ENCODE measurements around the gene NR3C1. TPM values are rescaled to one million over a fixed set of nuclear protein-coding genes. Genes with fewer than 3 reads are reported as not detected.

The NR3C1 gene
- total and polyA plus RNA-seq, 7 experiments from 2014 or later, result 68.0 to 140 (median 100.0) TPM

- Mint-ChIP-seq H3K4me3 (peak overlapping the region; percentile 86 to 97 (median 94)), H3K27ac (peak overlapping the region; percentile 66 to 98 (median 88)), H3K4me1 (peaks cover 38 to 63% (median 58%) of the 10 kb centered on the region in 7 donors), H3K9me3 (peaks cover 0 to 3% (median 0%) of the 10 kb centered on the region in 11 donors), H3K36me3 (peaks cover 4 to 36% (median 23%) of the 10 kb centered on the region in 5 donors), H3K27me3 (peaks cover 0 to 2% (median 0%) of the 10 kb centered on the region in 5 donors)
- intact Hi-C loops (cut with micrococcal nuclease), result loop anchor here (1.0 to 10.0 kb wide), 11 partner anchors 13 to 1787 kb away; partner anchors contain the start of gene DIAPH1 (in 1 of the 2)
- no peak for ATAC-seq
- ChIA-PET POLR2A (interaction anchor here (0.7 to 1.9 kb wide), 7 partner anchors 9 to 47 kb away, joined by 3 to 8 read pairs (median 4); no protein-coding TSS in a partner anchor), CTCF (interaction anchor here (0.6 to 1.5 kb wide), 3 partner anchors 10 to 770 kb away, joined by 3 to 8 read pairs (median 4); no protein-coding TSS in a partner anchor)
- H3K27me3 ChIP-seq (ENCODE audit: control insufficient read depth in 2 of 2, insufficient read depth in 2 of 2, low read length in 2 of 2), result no peaks in the 10 kb centered on the region
- DNase-seq, result no peak
- H3K36me3 ChIP-seq (ENCODE audit: control insufficient read depth in 2 of 3, insufficient read depth in 3 of 3, low read length in 3 of 3), result peaks cover 0 to 9% (median 0%) of the 10 kb centered on the region in 3 experiments
- no peaks in the 10 kb centered on the region for H3K9me3 ChIP-seq (ENCODE audit: control insufficient read depth in 2 of 3, low read length in 3 of 3)
- peak overlapping the region; percentile 78 for H3K4me3 ChIP-seq (ENCODE audit: low read length)
- peak overlapping the region; percentile 91 for H3K27ac ChIP-seq (ENCODE audit: low read depth, low read length)
- H3K4me1 ChIP-seq (ENCODE audit: control insufficient read depth in 2 of 2, insufficient read depth in 2 of 2, low read length in 2 of 2), result peaks cover 23 to 43% of the 10 kb centered on the region in 2 donors
Measured at GRCh38 chr5:143401227-143402016, 2.1 kb downstream of the NR3C1 start.

GRCh38 chr5:143400541-143401226, 2.8 kb downstream of the NR3C1 start:
- Mint-ChIP-seq H3K9me3 (peaks cover 0 to 3% (median 0%) of the 10 kb centered on the region in 11 donors), H3K27ac (peak overlapping the region; percentile 9 to 89 (median 62)), H3K4me1 (peaks cover 45 to 69% (median 63%) of the 10 kb centered on the region in 7 donors), H3K36me3 (peaks cover 4 to 35% (median 24%) of the 10 kb centered on the region in 5 donors), H3K4me3 (peak overlapping the region; percentile 86 to 97 (median 94)), H3K27me3 (peaks cover 0 to 2% (median 0%) of the 10 kb centered on the region in 5 donors)
- Histone ChIP-seq H3K4me1 (ENCODE audit: control insufficient read depth in 2 of 2, insufficient read depth in 2 of 2, low read length in 2 of 2) (peaks cover 23 to 47% of the 10 kb centered on the region in 2 donors), H3K27me3 (ENCODE audit: control insufficient read depth in 2 of 2, insufficient read depth in 2 of 2, low read length in 2 of 2) (no peaks in the 10 kb centered on the region), H3K9me3 (ENCODE audit: control insufficient read depth in 2 of 3, low read length in 3 of 3) (no peaks in the 10 kb centered on the region), H3K36me3 (ENCODE audit: control insufficient read depth in 2 of 3, insufficient read depth in 3 of 3, low read length in 3 of 3) (peaks cover 0 to 9% (median 0%) of the 10 kb centered on the region in 3 experiments), H3K27ac (ENCODE audit: low read depth, low read length) (peak overlapping the region; percentile 20), H3K4me3 (ENCODE audit: low read length) (peak overlapping the region; percentile 78)
- ChIA-PET POLR2A (interaction anchor here (0.7 to 1.9 kb wide), 7 partner anchors 10 to 47 kb away, joined by 3 to 8 read pairs (median 4); no protein-coding TSS in a partner anchor), CTCF (interaction anchor here (0.6 to 1.5 kb wide), 3 partner anchors 9 to 770 kb away, joined by 3 to 8 read pairs (median 4); no protein-coding TSS in a partner anchor)
- peak in 1 of 9 donors; percentile 8 for DNase-seq
- ATAC-seq, result no peak
- intact Hi-C loops (cut with micrococcal nuclease), result loop anchor here (1.0 to 10.0 kb wide), 9 partner anchors 8 to 1786 kb away; partner anchors contain the start of gene DIAPH1 (in 1 of the 2)

- ChIA-PET CTCF (interaction anchor here (1.5 kb wide), 1 partner anchor 8 kb away, joined by 8 read pairs; no protein-coding TSS in a partner anchor), POLR2A (interaction anchor here (1.5 to 1.9 kb wide), 3 partner anchors 10 to 46 kb away, joined by 7 to 8 read pairs (median 7); no protein-coding TSS in a partner anchor)
- peaks cover 4 to 34% (median 26%) of the 10 kb centered on the region in 5 donors for H3K36me3 Mint-ChIP-seq
- intact Hi-C loops (cut with micrococcal nuclease), result loop anchor here (1.0 to 10.0 kb wide), 9 partner anchors 8 to 1785 kb away; partner anchors contain the start of gene DIAPH1 (in 1 of the 2)
- peak overlapping the region; percentile 86 to 97 (median 94) for H3K4me3 Mint-ChIP-seq
- Histone ChIP-seq H3K27ac (ENCODE audit: low read depth, low read length) (peak overlapping the region; percentile 12), H3K4me1 (ENCODE audit: control insufficient read depth in 2 of 2, insufficient read depth in 2 of 2, low read length in 2 of 2) (peaks cover 31 to 52% of the 10 kb centered on the region in 2 donors), H3K9me3 (ENCODE audit: control insufficient read depth in 2 of 3, low read length in 3 of 3) (no peaks in the 10 kb centered on the region), H3K27me3 (ENCODE audit: control insufficient read depth in 2 of 2, insufficient read depth in 2 of 2, low read length in 2 of 2) (no peaks in the 10 kb centered on the region), H3K36me3 (ENCODE audit: control insufficient read depth in 2 of 3, insufficient read depth in 3 of 3, low read length in 3 of 3) (peaks cover 0 to 5% (median 0%) of the 10 kb centered on the region in 3 experiments), H3K4me3 (ENCODE audit: low read length) (peak overlapping the region; percentile 78)
- H3K27ac Mint-ChIP-seq, result peak overlapping the region in 6 of 9 donors; percentile 9 to 72 (median 47)
- H3K4me1 Mint-ChIP-seq, result peaks cover 48 to 73% (median 64%) of the 10 kb centered on the region in 7 donors
- H3K27me3 Mint-ChIP-seq, result peaks cover 0 to 2% (median 0%) of the 10 kb centered on the region in 5 donors
- peaks cover 0 to 2% (median 0%) of the 10 kb centered on the region in 11 donors for H3K9me3 Mint-ChIP-seq
- no peak for ATAC-seq
- DNase-seq, result no peak
Measured at GRCh38 chr5:143399616-143400540, 3.6 kb downstream of the NR3C1 start.

GRCh38 chr5:143398451-143399237, 4.8 kb downstream of the NR3C1 start:
- Histone ChIP-seq H3K27ac (ENCODE audit: low read depth, low read length) (no peak overlapping the region), H3K9me3 (ENCODE audit: control insufficient read depth in 2 of 3, low read length in 3 of 3) (no peaks in the 10 kb centered on the region), H3K27me3 (ENCODE audit: control insufficient read depth in 2 of 2, insufficient read depth in 2 of 2, low read length in 2 of 2) (no peaks in the 10 kb centered on the region), H3K36me3 (ENCODE audit: control insufficient read depth in 2 of 3, insufficient read depth in 3 of 3, low read length in 3 of 3) (peaks cover 0 to 5% (median 0%) of the 10 kb centered on the region in 3 experiments), H3K4me3 (ENCODE audit: low read length) (peak overlapping the region; percentile 78), H3K4me1 (ENCODE audit: control insufficient read depth in 2 of 2, insufficient read depth in 2 of 2, low read length in 2 of 2) (peaks cover 43 to 62% of the 10 kb centered on the region in 2 donors)
- no peak for ATAC-seq
- H3K27me3 Mint-ChIP-seq, result no peaks in the 10 kb centered on the region
- peaks cover 4 to 34% (median 26%) of the 10 kb centered on the region in 5 donors for H3K36me3 Mint-ChIP-seq
- intact Hi-C loops (cut with micrococcal nuclease), result no loop called here
- peak overlapping the region in 3 of 9 donors; percentile 13 to 59 (median 48) for H3K27ac Mint-ChIP-seq
- H3K4me3 Mint-ChIP-seq, result peak overlapping the region; percentile 77 to 97 (median 94)
- H3K4me1 Mint-ChIP-seq, result peaks cover 55 to 85% (median 74%) of the 10 kb centered on the region in 7 donors
- ChIA-PET CTCF (no interaction called here), POLR2A (interaction anchor here (1.3 kb wide), 1 partner anchor 37 kb away, joined by 3 read pairs; no protein-coding TSS in a partner anchor)
- DNase-seq, result no peak
- no peaks in the 10 kb centered on the region for H3K9me3 Mint-ChIP-seq

GRCh38 chr5:143398053-143398355, 5.5 kb downstream of the NR3C1 start:
- Mint-ChIP-seq H3K4me3 (peak overlapping the region; percentile 77 to 97 (median 94)), H3K36me3 (peaks cover 4 to 34% (median 26%) of the 10 kb centered on the region in 5 donors), H3K27me3 (no peaks in the 10 kb centered on the region), H3K9me3 (no peaks in the 10 kb centered on the region), H3K4me1 (peaks cover 55 to 91% (median 74%) of the 10 kb centered on the region in 7 donors), H3K27ac (no peak overlapping the region)
- intact Hi-C loops (cut with micrococcal nuclease), result no loop called here
- H3K27ac ChIP-seq (ENCODE audit: low read depth, low read length), result no peak overlapping the region
- no peak for ATAC-seq
- no peaks in the 10 kb centered on the region for H3K9me3 ChIP-seq (ENCODE audit: control insufficient read depth in 2 of 3, low read length in 3 of 3)
- H3K27me3 ChIP-seq (ENCODE audit: control insufficient read depth in 2 of 2, insufficient read depth in 2 of 2, low read length in 2 of 2), result no peaks in the 10 kb centered on the region
- peak overlapping the region; percentile 78 for H3K4me3 ChIP-seq (ENCODE audit: low read length)
- no peak for DNase-seq
- H3K36me3 ChIP-seq (ENCODE audit: control insufficient read depth in 2 of 3, insufficient read depth in 3 of 3, low read length in 3 of 3), result peaks cover 0 to 4% (median 0%) of the 10 kb centered on the region in 3 experiments
- CTCF ChIA-PET, result no interaction called here
- POLR2A ChIA-PET, result interaction anchor here (1.3 kb wide), 1 partner anchor 38 kb away, joined by 3 read pairs; no protein-coding TSS in a partner anchor
- H3K4me1 ChIP-seq (ENCODE audit: control insufficient read depth in 2 of 2, insufficient read depth in 2 of 2, low read length in 2 of 2), result peaks cover 43 to 68% of the 10 kb centered on the region in 2 donors

All from naive thymus-derived CD4-positive, alpha-beta T cell (primary cell).